Raji (cell line): ENCODE data around the gene CDKN1A.

Experiments
- POLR2A ChIP-seq: IDR thresholded peaks from 2 replicates; pipeline ENCODE4 v1.6.1; 2011; ENCODE audit warnings: low read depth, low read length, control low read depth; ENCODE audit not compliant: insufficient read depth

Gene CDKN1A

GRCh38 chr6:36678488-36679042 is at the start of gene CDKN1A:
CDKN1A (plus strand) TSS chr6:36678714; CDS start chr6:36684102, 5,388 bp downstream.
- TF ChIP-seq POLR2A: peak; percentile 97

- TF ChIP-seq POLR2A: no peak
Observed at GRCh38 chr6:36629784-36630183, 48.7 kb upstream of the CDKN1A start.

- no peak for TF ChIP-seq POLR2A
Observed at GRCh38 chr6:36631326-36632011, 47.0 kb upstream of the CDKN1A start.

GRCh38 chr6:36633370-36633769 is 45.1 kb upstream of the CDKN1A start:
- no peak for TF ChIP-seq POLR2A

GRCh38 chr6:36633915-36634314 is 44.6 kb upstream of the CDKN1A start:
- no peak for TF ChIP-seq POLR2A

- TF ChIP-seq POLR2A: no peak
Observed at GRCh38 chr6:36634317-36635108, 44.0 kb upstream of the CDKN1A start.

- TF ChIP-seq POLR2A: no peak
Observed at GRCh38 chr6:36636283-36636682, 42.2 kb upstream of the CDKN1A start.

GRCh38 chr6:36636687-36637418 is 41.7 kb upstream of the CDKN1A start:
- TF ChIP-seq POLR2A: no peak

- TF ChIP-seq POLR2A: no peak
Observed at GRCh38 chr6:36638579-36638978, 39.9 kb upstream of the CDKN1A start.

- TF ChIP-seq POLR2A: 0 out of 2 replicates have a peak, but pooled peaks have one; percentile 24
Observed at GRCh38 chr6:36639171-36639808, 39.2 kb upstream of the CDKN1A start.

GRCh38 chr6:36641543-36641942 is 37.0 kb upstream of the CDKN1A start:
- no peak for TF ChIP-seq POLR2A

- no peak for TF ChIP-seq POLR2A
Observed at GRCh38 chr6:36642913-36643817, 35.3 kb upstream of the CDKN1A start.

GRCh38 chr6:36643977-36644376 is 34.5 kb upstream of the CDKN1A start:
- no peak for TF ChIP-seq POLR2A

- TF ChIP-seq POLR2A: no peak
Observed at GRCh38 chr6:36649086-36649485, 29.4 kb upstream of the CDKN1A start.

GRCh38 chr6:36649701-36650484 is 28.6 kb upstream of the CDKN1A start:
- TF ChIP-seq POLR2A: no peak
